Pancreas (tissue), 10 donors: ENCODE data around the gene GFRA1. TPM values are rescaled to one million over a fixed set of nuclear protein-coding genes. Genes with fewer than 3 reads are reported as not detected.

Experiments used
- ATAC-seq, 4 donors: fragments of 200-7000 bp; cut with Tn5 transposase; one replicate each; pipeline versions ENCODE4 v1.8.0 to v1.9.1; 2020; ENCODE audit warnings: mild to moderate bottlenecking in 4 of 4, moderate library complexity in 4 of 4
- DNase-seq, 6 donors: peaks; one replicate each; pipeline ENCODE4 v3.0.0-alpha.2; 2020
- FAIRE-seq: peaks from 2 replicates; lab custom pipeline; 2012; peaks lifted over from hg19 to GRCh38; lab: Jason Lieb, UNC
- H3K27ac ChIP-seq, 4 donors: fragments of 200-600 bp; sonication (generic); 1 replicate in 3 of 4; 2 replicates in 1 of 4; pipeline versions ENCODE4 v1.5.0 to v1.8.0; 2020
- H3K27me3 ChIP-seq, 4 donors: fragments of 200-600 bp; one replicate each; pipeline ENCODE4 v1.8.0; 2021
- H3K36me3 ChIP-seq, 3 donors: fragments of 200-600 bp; sonication (generic) in 1 of 3; one replicate each; pipeline versions ENCODE4 v1.5.0 to v1.8.0; 2020 to 2021
- H3K4me1 ChIP-seq, 3 donors: fragments of 200-600 bp; one replicate each; pipeline ENCODE4 v1.8.0; 2021
- H3K4me3 ChIP-seq, 4 donors: fragments of 200-600 bp; sonication (generic) in 2 of 4; one replicate each; pipeline versions ENCODE4 v1.5.0 to v1.8.0; 2020 to 2021
- H3K9me3 ChIP-seq, 4 donors: fragments of 200-600 bp; one replicate each; pipeline ENCODE4 v1.8.0; 2021
- CTCF ChIP-seq, 4 donors: fragments of 200-600 bp; sonication (generic) in 3 of 4; IDR thresholded peaks; one replicate each; pipeline versions ENCODE4 v1.5.0 to v1.8.0; 2021; ENCODE audit warnings: antibody characterized with exemption in 4 of 4
- WGBS, 2 donors: extraction: QIAGEN DNeasy Blood & Tissue Kit; methylation state at CpG; one replicate each; pipeline ENCODE4 v1.1.7; 2013; 5-methylcytosine and 5-hydroxymethylcytosine counted together
- intact Hi-C, 3 donors: fragments of 100-400 bp; cut with DNase I; formaldehyde crosslinking; loops; one replicate each; pipeline versions ENCODE4 v1.11.1 to v1.14.2; 2022
- polyA plus RNA-seq, 2 donors: library from polyadenylated mRNA; stranded (reverse); fragments of 200-250 nt; gene quantifications; one replicate each; pipeline ENCODE4 v1.2.3, GENCODE V29; 2013
- total RNA-seq, 6 donors: library from RNA; stranded (reverse); fragmentation: NEBNext Ultra II Directional in 4 of 6; extraction: Animal tissue kit (Norgen Biotek cat#: 25700) in 4 of 6; gene quantifications; one replicate each; pipeline versions ENCODE4 v1.2.1 to v1.2.4, GENCODE V29; 2021 to 2023
- donor health status: healthy with polysubstance abuse.
- donor health status: DM: no; HTN: no; CAD: no; lungs with moderate emphysema.
- donor health status: DM: no; HTN: no; CAD: no.
- donor health status: control.
- donor health status: control.
- donor health status: Bipolar disorder and iron deficiency.
- donor health status: DM: yes; HTN: yes; CAD: no.
- donor health status: DM: no; HTN: no; CAD: no.
- donor health status: DM: no; HTN: no; CAD: no.
- donor health status: DM: yes; HTN: yes; CAD: no.

Gene GFRA1
- total and polyA plus RNA-seq, 8 donors = 0.61 to 4.4 (median 1.3) TPM

GRCh38 chr10:116024271-116024878 lies 248.6 kb downstream of the GFRA1 start:
- ATAC-seq = no peak
- Histone ChIP-seq H3K4me3 (no peak overlapping the region), H3K27ac (no peak overlapping the region), H3K36me3 (no peaks in the 10 kb centered on the region), H3K4me1 (no peaks in the 10 kb centered on the region), H3K9me3 (no peaks in the 10 kb centered on the region), H3K27me3 (no peaks in the 10 kb centered on the region)
- intact Hi-C loops = no loop called here
- no peak for FAIRE-seq
- WGBS, 2 donors = 91 to 95% methylated on average over 3 of the region's 3 CpGs
- no peak for DNase-seq
- no peak for TF ChIP-seq CTCF (IDR thresholded peaks at IDR 0.05)

- TF ChIP-seq CTCF (IDR thresholded peaks at IDR 0.05) = no peak
- H3K4me1 ChIP-seq = no peaks in the 10 kb centered on the region
- ATAC-seq (no peak), DNase-seq (no peak), FAIRE-seq (no peak)
- H3K4me3 ChIP-seq = no peak overlapping the region
- H3K27me3 ChIP-seq = no peaks in the 10 kb centered on the region
- intact Hi-C loops = no loop called here
- no peaks in the 10 kb centered on the region for H3K36me3 ChIP-seq
- H3K27ac ChIP-seq = no peak overlapping the region
- 72 to 74% methylated on average over 2 of the region's 2 CpGs for WGBS, 2 donors
- H3K9me3 ChIP-seq = no peaks in the 10 kb centered on the region
Measured at GRCh38 chr10:116017405-116017804, 255.6 kb downstream of the GFRA1 start.

GRCh38 chr10:116015583-116016333 lies 257.2 kb downstream of the GFRA1 start:
- DNase-seq (no peak), ATAC-seq (no peak), FAIRE-seq (no peak)
- H3K27ac ChIP-seq = no peak overlapping the region
- no peaks in the 10 kb centered on the region for H3K27me3 ChIP-seq
- H3K4me3 ChIP-seq = no peak overlapping the region
- H3K4me1 ChIP-seq = no peaks in the 10 kb centered on the region
- H3K36me3 ChIP-seq = no peaks in the 10 kb centered on the region
- WGBS, 2 donors = 34 to 39% methylated on average over 7 of the region's 7 CpGs
- H3K9me3 ChIP-seq = no peaks in the 10 kb centered on the region
- TF ChIP-seq CTCF (IDR thresholded peaks at IDR 0.05) = no peak
- intact Hi-C loops = no loop called here

DNA sequence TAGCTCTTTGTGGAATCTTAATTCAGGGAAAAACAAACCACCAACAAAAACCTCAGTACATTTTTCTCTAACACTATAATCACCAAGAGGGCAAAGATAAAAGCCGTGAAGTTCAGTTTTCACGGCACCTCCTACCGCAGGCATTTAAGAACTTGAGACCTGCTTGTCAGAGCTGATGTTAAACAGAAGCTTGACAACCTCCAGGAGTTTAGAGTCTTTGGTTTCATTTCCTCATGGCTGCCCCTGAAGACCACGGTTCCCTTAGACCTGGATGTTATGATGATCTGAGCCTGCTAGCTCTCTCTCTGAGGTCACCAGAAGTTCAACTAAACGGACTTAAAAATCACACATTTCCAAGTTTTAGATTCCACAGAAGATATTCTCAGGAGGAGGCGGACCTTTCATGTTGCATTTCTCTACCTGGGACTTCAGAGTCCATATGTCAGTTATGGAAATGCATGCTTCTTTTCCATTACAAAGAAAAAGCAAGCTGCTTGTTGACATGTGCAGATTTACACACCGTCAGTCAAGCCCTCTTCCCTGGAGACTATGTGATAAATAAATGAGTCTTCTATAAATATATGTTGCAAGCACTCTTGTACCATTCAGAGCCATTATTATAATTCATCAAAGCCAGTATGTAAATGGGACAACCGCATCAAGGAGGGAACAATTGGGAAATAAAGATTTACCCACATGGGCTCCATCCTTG lies 258.0 kb downstream of the GFRA1 start:
- WGBS, 2 donors = 44 to 51% methylated on average over 8 of the region's 8 CpGs
- H3K4me1 ChIP-seq = no peaks in the 10 kb centered on the region
- intact Hi-C loops = no loop called here
- no peak for DNase-seq
- no peaks in the 10 kb centered on the region for H3K36me3 ChIP-seq
- H3K27me3 ChIP-seq = no peaks in the 10 kb centered on the region
- ATAC-seq = no peak
- H3K9me3 ChIP-seq = no peaks in the 10 kb centered on the region
- H3K27ac ChIP-seq = no peak overlapping the region
- H3K4me3 ChIP-seq = no peak overlapping the region
- TF ChIP-seq CTCF (IDR thresholded peaks at IDR 0.05) = no peak
- FAIRE-seq = no peak
